Upper lobe of right lung (tissue), 1 donor: ENCODE results near the gene IP6K3. TPM values are rescaled to one million over a fixed set of nuclear protein-coding genes. Genes with fewer than 3 reads are reported as not detected.

Source experiments
- ATAC-seq: fragments of 200-7000 bp; cut with Tn5 transposase; one replicate; pipeline ENCODE4 v1.9.1; 2020; ENCODE audit warnings: mild to moderate bottlenecking, moderate library complexity
- DNase-seq: peaks from one replicate; pipeline ENCODE4 v3.0.0-alpha.2; 2020
- H3K27ac ChIP-seq: fragments of 200-600 bp; one replicate; pipeline ENCODE4 v1.8.0; 2022
- H3K27me3 ChIP-seq: fragments of 200-600 bp; one replicate; pipeline ENCODE4 v1.8.0; 2022; ENCODE audit warnings: mild to moderate bottlenecking
- H3K36me3 ChIP-seq: fragments of 200-600 bp; one replicate; pipeline ENCODE4 v1.8.0; 2022
- H3K4me1 ChIP-seq: fragments of 200-600 bp; one replicate; pipeline ENCODE4 v1.8.0; 2022
- H3K4me3 ChIP-seq: fragments of 200-600 bp; one replicate; pipeline ENCODE4 v1.8.0; 2022; ENCODE audit warnings: mild to moderate bottlenecking
- H3K9me3 ChIP-seq: fragments of 200-600 bp; one replicate; pipeline ENCODE4 v1.8.0; 2022
- intact Hi-C: fragments of 100-400 bp; cut with DNase I; formaldehyde crosslinking; loops from one replicate; pipeline ENCODE4 v1.11.0; 2022
- total RNA-seq: library from RNA; stranded (reverse); fragmentation: NEBNext Ultra II Directional; extraction: Animal tissue kit (Norgen Biotek cat#: 25700); gene quantifications from one replicate; pipeline ENCODE4 v1.2.1, GENCODE V29; 2021
- TF ChIP-seq, protein P1 (sequence below): fragments of 200-600 bp; IDR thresholded peaks from one replicate; pipeline ENCODE4 v1.8.0; 2022; ENCODE audit warnings: antibody characterized with exemption
- donor health status: DM: no; HTN: yes; CAD: no; lungs with severe emphysema.

The IP6K3 gene
- total RNA-seq, 1 donor from 2014 or later: 4.6 TPM

- Histone ChIP-seq H3K27ac (no peak overlapping the region), H3K36me3 (no peaks in the 10 kb centered on the region), H3K27me3 (no peaks in the 10 kb centered on the region), H3K4me1 (peaks cover 4% of the 10 kb centered on the region), H3K9me3 (no peaks in the 10 kb centered on the region), H3K4me3 (no peak overlapping the region)
- TF ChIP-seq, protein P1, sequence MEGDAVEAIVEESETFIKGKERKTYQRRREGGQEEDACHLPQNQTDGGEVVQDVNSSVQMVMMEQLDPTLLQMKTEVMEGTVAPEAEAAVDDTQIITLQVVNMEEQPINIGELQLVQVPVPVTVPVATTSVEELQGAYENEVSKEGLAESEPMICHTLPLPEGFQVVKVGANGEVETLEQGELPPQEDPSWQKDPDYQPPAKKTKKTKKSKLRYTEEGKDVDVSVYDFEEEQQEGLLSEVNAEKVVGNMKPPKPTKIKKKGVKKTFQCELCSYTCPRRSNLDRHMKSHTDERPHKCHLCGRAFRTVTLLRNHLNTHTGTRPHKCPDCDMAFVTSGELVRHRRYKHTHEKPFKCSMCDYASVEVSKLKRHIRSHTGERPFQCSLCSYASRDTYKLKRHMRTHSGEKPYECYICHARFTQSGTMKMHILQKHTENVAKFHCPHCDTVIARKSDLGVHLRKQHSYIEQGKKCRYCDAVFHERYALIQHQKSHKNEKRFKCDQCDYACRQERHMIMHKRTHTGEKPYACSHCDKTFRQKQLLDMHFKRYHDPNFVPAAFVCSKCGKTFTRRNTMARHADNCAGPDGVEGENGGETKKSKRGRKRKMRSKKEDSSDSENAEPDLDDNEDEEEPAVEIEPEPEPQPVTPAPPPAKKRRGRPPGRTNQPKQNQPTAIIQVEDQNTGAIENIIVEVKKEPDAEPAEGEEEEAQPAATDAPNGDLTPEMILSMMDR: no peak
- DNase-seq: no peak
- intact Hi-C loops: no loop called here
- no peak for ATAC-seq
Observed at GRCh38 chr6:33737267-33738026, 9.3 kb downstream of the IP6K3 start.

DNA sequence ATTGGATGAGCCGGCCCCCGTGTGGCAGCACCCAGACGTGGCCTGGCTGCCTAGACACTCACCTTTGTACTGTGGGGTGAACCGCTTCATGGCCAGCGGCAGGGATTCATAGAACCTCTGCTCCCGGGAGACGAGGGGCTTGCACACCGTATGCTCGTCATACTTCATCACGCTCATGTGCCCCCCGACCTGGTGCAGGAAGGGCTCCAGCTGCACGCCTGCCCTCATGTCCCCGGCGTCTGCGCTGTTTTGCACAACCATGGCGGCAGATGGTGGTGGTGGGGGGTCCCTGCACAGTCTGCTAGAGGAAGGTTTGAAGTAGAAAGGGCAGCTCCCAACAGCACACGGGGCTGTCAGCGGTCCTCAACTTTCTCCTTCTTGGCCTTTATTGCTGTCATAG is 11.5 kb downstream of the IP6K3 start:
- intact Hi-C loops: no loop called here
- DNase-seq (no peak), ATAC-seq (no peak)
- Histone ChIP-seq H3K27ac (no peak overlapping the region), H3K9me3 (no peaks in the 10 kb centered on the region), H3K4me3 (no peak overlapping the region), H3K36me3 (no peaks in the 10 kb centered on the region), H3K4me1 (peaks cover under 1% of the 10 kb centered on the region), H3K27me3 (no peaks in the 10 kb centered on the region)
- TF ChIP-seq, protein P1: no peak

DNA sequence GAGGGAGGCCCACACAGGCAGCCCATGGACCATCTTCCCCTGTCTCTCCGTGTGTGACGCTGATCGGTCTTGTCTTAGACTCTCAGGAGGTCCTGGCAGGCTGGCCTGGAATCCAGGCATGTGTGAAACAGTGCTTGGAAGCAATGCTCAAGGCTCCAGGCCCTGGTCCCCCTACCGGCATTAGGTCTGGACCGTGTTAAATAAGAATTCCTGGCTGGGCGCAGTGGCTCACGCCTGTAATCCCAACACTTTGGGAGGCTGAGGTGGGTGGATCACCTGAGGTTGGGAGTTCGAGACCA is 13.0 kb downstream of the IP6K3 start:
- no peaks in the 10 kb centered on the region for H3K27me3 ChIP-seq
- TF ChIP-seq, protein P1: no peak
- no peak overlapping the region for H3K4me3 ChIP-seq
- no peak for ATAC-seq
- DNase-seq: no peak
- no peaks in the 10 kb centered on the region for H3K9me3 ChIP-seq
- intact Hi-C loops: no loop called here
- no peaks in the 10 kb centered on the region for H3K4me1 ChIP-seq
- H3K27ac ChIP-seq: no peak overlapping the region
- H3K36me3 ChIP-seq: no peaks in the 10 kb centered on the region

- Histone ChIP-seq H3K4me3 (no peak overlapping the region), H3K27me3 (no peaks in the 10 kb centered on the region), H3K36me3 (no peaks in the 10 kb centered on the region), H3K27ac (no peak overlapping the region), H3K9me3 (no peaks in the 10 kb centered on the region), H3K4me1 (no peaks in the 10 kb centered on the region)
- intact Hi-C loops: no loop called here
- DNase-seq: no peak
- TF ChIP-seq, protein P1: no peak
- no peak for ATAC-seq
Observed at GRCh38 chr6:33732817-33733708, 13.6 kb downstream of the IP6K3 start.

DNA sequence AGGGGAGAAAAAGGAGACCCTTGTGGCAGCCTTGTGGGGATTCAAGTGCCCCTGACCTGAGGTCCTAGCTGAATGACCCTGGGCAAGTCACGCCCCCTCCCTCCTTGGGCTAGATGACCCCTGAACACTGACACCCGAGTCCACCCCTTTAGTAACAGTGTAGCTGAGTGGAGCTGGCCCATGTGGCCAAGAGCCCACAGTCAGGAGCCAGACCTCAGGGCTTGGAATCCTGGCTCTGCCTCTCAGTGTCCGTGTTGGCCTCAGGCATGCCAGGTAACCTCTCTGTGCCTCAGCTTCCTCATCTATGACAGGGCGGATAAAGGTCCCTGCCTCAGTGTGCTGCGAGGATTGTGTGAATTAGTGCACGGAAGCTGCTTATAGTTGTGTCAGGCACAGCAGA is 14.3 kb downstream of the IP6K3 start:
- Histone ChIP-seq H3K4me3 (no peak overlapping the region), H3K27me3 (no peaks in the 10 kb centered on the region), H3K4me1 (no peaks in the 10 kb centered on the region), H3K9me3 (no peaks in the 10 kb centered on the region), H3K36me3 (no peaks in the 10 kb centered on the region), H3K27ac (no peak overlapping the region)
- TF ChIP-seq, protein P1: no peak
- DNase-seq: no peak
- ATAC-seq: no peak
- intact Hi-C loops: no loop called here
